ENCODE measurements around the gene TRPM8. TPM values are rescaled to one million over a fixed set of nuclear protein-coding genes. Genes with fewer than 3 reads are reported as not detected.

The TRPM8 gene
- total RNA-seq, 1 donor from 2014 or later, result not detected

DNA sequence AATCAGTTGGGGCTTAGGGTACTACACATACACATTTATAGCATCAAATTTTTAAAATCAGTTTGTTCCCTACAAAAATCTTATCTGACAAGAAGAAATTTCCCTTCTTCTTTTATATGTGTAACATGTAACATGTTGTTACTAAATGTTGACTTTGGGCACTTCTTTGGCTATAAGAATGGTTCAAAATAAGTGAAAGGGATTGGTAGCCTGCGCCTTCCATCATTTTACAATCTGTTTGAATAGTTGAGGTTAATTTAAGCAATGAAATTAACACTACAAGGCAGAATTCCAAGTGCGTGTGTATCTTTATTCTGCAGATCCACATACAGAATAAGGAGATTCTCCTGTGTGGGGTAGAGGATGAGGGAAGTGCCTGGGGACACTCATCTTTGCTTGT, 103.2 kb downstream of the TRPM8 start:
- H3K9me3 Mint-ChIP-seq (ENCODE audit: unreplicated experiment), result peaks cover 4% of the 10 kb centered on the region
- no peaks in the 10 kb centered on the region for H3K4me1 Mint-ChIP-seq (ENCODE audit: unreplicated experiment)
- no peak overlapping the region for H3K4me3 Mint-ChIP-seq (ENCODE audit: unreplicated experiment)
- DNase-seq (ENCODE audit: low spot score), result no peak
- no peak for TF ChIP-seq CTCF (IDR thresholded peaks at IDR 0.05; ENCODE audit: unreplicated experiment)
- H3K36me3 Mint-ChIP-seq (ENCODE audit: low read depth, unreplicated experiment), result peaks cover 8% of the 10 kb centered on the region
- H3K27me3 Mint-ChIP-seq (ENCODE audit: unreplicated experiment), result peaks cover 3% of the 10 kb centered on the region
- no peak overlapping the region for H3K27ac Mint-ChIP-seq (ENCODE audit: unreplicated experiment)

GRCh38 chr2:234022424-234022823, 105.3 kb downstream of the TRPM8 start:
- peaks cover 3% of the 10 kb centered on the region for H3K27me3 Mint-ChIP-seq (ENCODE audit: unreplicated experiment)
- H3K27ac Mint-ChIP-seq (ENCODE audit: unreplicated experiment), result no peak overlapping the region
- peaks cover 4% of the 10 kb centered on the region for H3K9me3 Mint-ChIP-seq (ENCODE audit: unreplicated experiment)
- TF ChIP-seq CTCF (IDR thresholded peaks at IDR 0.05; ENCODE audit: unreplicated experiment), result no peak
- peaks cover 15% of the 10 kb centered on the region for H3K4me1 Mint-ChIP-seq (ENCODE audit: unreplicated experiment)
- H3K4me3 Mint-ChIP-seq (ENCODE audit: unreplicated experiment), result no peak overlapping the region
- DNase-seq (ENCODE audit: low spot score), result no peak
- H3K36me3 Mint-ChIP-seq (ENCODE audit: low read depth, unreplicated experiment), result peaks cover 8% of the 10 kb centered on the region

DNA sequence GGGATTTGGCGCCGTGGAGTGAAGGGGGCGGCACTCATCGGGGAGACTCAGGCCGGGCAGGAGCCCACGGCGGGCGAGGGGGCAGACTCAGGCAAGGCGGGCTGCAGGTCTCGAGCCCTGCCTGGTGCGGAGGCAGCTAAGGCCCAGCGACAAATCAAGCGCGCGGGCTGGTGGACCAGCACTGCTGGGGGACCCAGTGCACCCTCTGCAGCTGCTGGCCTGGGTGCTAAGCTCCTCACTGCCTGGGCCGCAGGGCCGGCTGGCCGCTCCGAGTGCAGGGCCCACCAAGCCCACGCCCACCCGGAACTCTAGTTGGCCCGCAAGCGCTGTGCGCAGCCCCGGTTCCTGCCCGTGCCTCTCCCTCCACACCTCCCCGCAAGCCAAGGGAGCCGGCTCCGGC, 107.1 kb downstream of the TRPM8 start:
- no peak overlapping the region for H3K4me3 Mint-ChIP-seq (ENCODE audit: unreplicated experiment)
- no peak for DNase-seq (ENCODE audit: low spot score)
- H3K36me3 Mint-ChIP-seq (ENCODE audit: low read depth, unreplicated experiment), result peaks cover 8% of the 10 kb centered on the region
- peaks cover 4% of the 10 kb centered on the region for H3K9me3 Mint-ChIP-seq (ENCODE audit: unreplicated experiment)
- H3K27ac Mint-ChIP-seq (ENCODE audit: unreplicated experiment), result no peak overlapping the region
- TF ChIP-seq CTCF (IDR thresholded peaks at IDR 0.05; ENCODE audit: unreplicated experiment), result no peak
- H3K27me3 Mint-ChIP-seq (ENCODE audit: unreplicated experiment), result peaks cover 4% of the 10 kb centered on the region
- H3K4me1 Mint-ChIP-seq (ENCODE audit: unreplicated experiment), result peaks cover 23% of the 10 kb centered on the region

GRCh38 chr2:234025466-234025865, 108.3 kb downstream of the TRPM8 start:
- Mint-ChIP-seq H3K4me1 (ENCODE audit: unreplicated experiment) (peaks cover 23% of the 10 kb centered on the region), H3K4me3 (ENCODE audit: unreplicated experiment) (no peak overlapping the region)
- no peak for DNase-seq (ENCODE audit: low spot score)

More at GRCh38 chr2:234025466-234025865, 108.3 kb downstream of the TRPM8 start:
- H3K27me3 Mint-ChIP-seq (ENCODE audit: unreplicated experiment), result peaks cover 4% of the 10 kb centered on the region
- peaks cover 4% of the 10 kb centered on the region for H3K9me3 Mint-ChIP-seq (ENCODE audit: unreplicated experiment)
- TF ChIP-seq CTCF (IDR thresholded peaks at IDR 0.05; ENCODE audit: unreplicated experiment), result no peak
- no peak overlapping the region for H3K27ac Mint-ChIP-seq (ENCODE audit: unreplicated experiment)
- peaks cover 8% of the 10 kb centered on the region for H3K36me3 Mint-ChIP-seq (ENCODE audit: low read depth, unreplicated experiment)

Measured in endothelial cell (in vitro differentiated cells).